Coronary artery (tissue), 2 donors: ENCODE measurements around the gene ERC1.

ENCODE experiments used
- DNase-seq: peaks from one replicate; pipeline ENCODE4 v3.0.0-alpha.2; 2017; ENCODE audit warnings: low spot score
- H3K27ac ChIP-seq, 2 donors: fragments of 200-600 bp; sonication (generic); one replicate each; pipeline ENCODE4 v1.5.1; 2016 to 2019
- H3K4me3 ChIP-seq: fragments of 200-600 bp; sonication (generic); 2 replicates; pipeline ENCODE4 v1.5.1; 2016; ENCODE audit warnings: mild to moderate bottlenecking, moderate library complexity
- CTCF ChIP-seq: fragments of 200-600 bp; sonication (generic); IDR thresholded peaks from one replicate; pipeline ENCODE4 v1.5.1; 2019; ENCODE audit warnings: antibody characterized with exemption

ERC1 gene

GRCh38 chr12:1530592-1531152, 539.6 kb downstream of the ERC1 start:
- peak overlapping the region; percentile 71 for H3K4me3 ChIP-seq
- no peak for DNase-seq

GRCh38 chr12:1531153-1531653, 540.2 kb downstream of the ERC1 start:
- no peak for TF ChIP-seq CTCF
- peak overlapping the region; percentile 71 for H3K4me3 ChIP-seq

More at GRCh38 chr12:1530592-1531152, 539.6 kb downstream of the ERC1 start:
- TF ChIP-seq CTCF, result no peak
- H3K27ac ChIP-seq, result no peak overlapping the region

GRCh38 chr12:1531654-1532374, 540.8 kb downstream of the ERC1 start:
- Histone ChIP-seq H3K4me3 (peak overlapping the region; percentile 71), H3K27ac (no peak overlapping the region)
- no peak for DNase-seq
- no peak for TF ChIP-seq CTCF

More at GRCh38 chr12:1531153-1531653, 540.2 kb downstream of the ERC1 start:
- DNase-seq, result no peak
- no peak overlapping the region for H3K27ac ChIP-seq

- H3K27ac ChIP-seq, result no peak overlapping the region
- TF ChIP-seq CTCF, result no peak
These were observed 541.5 kb downstream of the ERC1 start for GRCh38 chr12:1532375-1533165.

GRCh38 chr12:1533205-1533601, 542.2 kb downstream of the ERC1 start:
- Histone ChIP-seq H3K27ac (no peak overlapping the region), H3K4me3 (peak overlapping the region; percentile 13)
- no peak for DNase-seq
- no peak for TF ChIP-seq CTCF

More at GRCh38 chr12:1532375-1533165, 541.5 kb downstream of the ERC1 start:
- no peak for DNase-seq
- H3K4me3 ChIP-seq, result peak overlapping the region; percentile 13

GRCh38 chr12:1533602-1534304, 542.7 kb downstream of the ERC1 start:
- H3K4me3 ChIP-seq, result no peak overlapping the region
- no peak for TF ChIP-seq CTCF
- no peak for DNase-seq
- H3K27ac ChIP-seq, result no peak overlapping the region
